ENCODE measurements around the gene OGA. TPM values are rescaled to one million over a fixed set of nuclear protein-coding genes. Genes with fewer than 3 reads are reported as not detected.

The OGA gene
- total and polyA plus RNA-seq, 7 donors = 15.7 to 143 (median 124) TPM

DNA sequence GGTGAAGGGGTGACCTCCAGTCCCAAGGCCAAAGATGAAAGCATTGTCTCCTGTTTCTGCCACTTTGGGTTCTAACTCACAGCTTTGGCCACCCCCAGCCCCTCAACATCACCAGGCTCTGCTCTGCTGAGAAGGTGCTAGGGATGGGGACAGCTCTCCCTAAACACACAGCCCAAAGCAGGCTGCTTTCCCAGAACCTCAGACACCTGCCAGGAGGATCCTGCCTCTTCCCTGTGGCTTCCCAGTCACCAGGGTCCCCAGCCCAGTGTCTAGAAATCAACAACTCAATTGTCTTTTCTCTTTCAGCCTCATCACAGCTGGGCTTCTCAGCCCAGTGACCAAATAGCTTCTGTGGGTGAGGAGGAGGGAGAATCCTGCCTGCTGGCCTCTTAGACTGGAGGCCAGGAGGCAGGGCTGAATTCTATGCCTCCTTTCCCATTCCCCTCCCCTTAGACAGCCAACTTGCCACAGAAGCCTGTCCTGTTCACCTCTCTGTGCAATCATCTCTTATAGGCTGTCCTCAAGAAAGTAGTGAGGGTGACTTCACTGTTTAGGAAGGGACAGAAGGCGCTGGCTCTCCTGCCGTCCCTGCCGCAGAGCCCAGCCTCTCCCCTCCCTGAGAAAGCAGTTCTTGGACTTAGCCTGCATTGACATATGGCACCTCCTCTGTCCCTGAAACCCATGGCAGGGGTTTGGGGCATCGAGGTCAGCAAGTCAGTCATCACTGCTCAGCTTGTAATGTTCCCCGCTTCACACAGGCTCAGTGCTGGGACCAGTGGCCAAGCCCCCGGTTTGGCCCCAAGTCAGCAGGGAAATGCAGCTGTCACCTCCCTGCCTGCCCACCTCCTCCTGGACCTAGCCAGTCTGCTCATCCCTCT lies 46.0 kb downstream of the OGA start:
- Histone ChIP-seq H3K9me3 (no peaks in the 10 kb centered on the region), H3K36me3 (no peaks in the 10 kb centered on the region), H3K27me3 (peaks cover 43 to 98% (median 78%) of the 10 kb centered on the region in 3 donors), H3K4me3 (no peak overlapping the region), H3K27ac (no peak overlapping the region), H3K4me1 (peaks cover 0 to 29% (median 22%) of the 10 kb centered on the region in 4 donors)
- peak; percentile 33 for DNase-seq
- 77% methylated on average over 6 of the region's 6 CpGs for WGBS, 2 donors
- intact Hi-C loops (cut with DNase I) = no loop called here
- TF ChIP-seq, protein P1, sequence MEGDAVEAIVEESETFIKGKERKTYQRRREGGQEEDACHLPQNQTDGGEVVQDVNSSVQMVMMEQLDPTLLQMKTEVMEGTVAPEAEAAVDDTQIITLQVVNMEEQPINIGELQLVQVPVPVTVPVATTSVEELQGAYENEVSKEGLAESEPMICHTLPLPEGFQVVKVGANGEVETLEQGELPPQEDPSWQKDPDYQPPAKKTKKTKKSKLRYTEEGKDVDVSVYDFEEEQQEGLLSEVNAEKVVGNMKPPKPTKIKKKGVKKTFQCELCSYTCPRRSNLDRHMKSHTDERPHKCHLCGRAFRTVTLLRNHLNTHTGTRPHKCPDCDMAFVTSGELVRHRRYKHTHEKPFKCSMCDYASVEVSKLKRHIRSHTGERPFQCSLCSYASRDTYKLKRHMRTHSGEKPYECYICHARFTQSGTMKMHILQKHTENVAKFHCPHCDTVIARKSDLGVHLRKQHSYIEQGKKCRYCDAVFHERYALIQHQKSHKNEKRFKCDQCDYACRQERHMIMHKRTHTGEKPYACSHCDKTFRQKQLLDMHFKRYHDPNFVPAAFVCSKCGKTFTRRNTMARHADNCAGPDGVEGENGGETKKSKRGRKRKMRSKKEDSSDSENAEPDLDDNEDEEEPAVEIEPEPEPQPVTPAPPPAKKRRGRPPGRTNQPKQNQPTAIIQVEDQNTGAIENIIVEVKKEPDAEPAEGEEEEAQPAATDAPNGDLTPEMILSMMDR (IDR thresholded peaks at IDR 0.05) = no peak
- TF ChIP-seq POLR2AphosphoS5 (IDR thresholded peaks at IDR 0.05) = no peak
- no peak for TF ChIP-seq EP300 (IDR thresholded peaks at IDR 0.05)
- TF ChIP-seq POLR2A (IDR thresholded peaks at IDR 0.05) = no peak

DNA sequence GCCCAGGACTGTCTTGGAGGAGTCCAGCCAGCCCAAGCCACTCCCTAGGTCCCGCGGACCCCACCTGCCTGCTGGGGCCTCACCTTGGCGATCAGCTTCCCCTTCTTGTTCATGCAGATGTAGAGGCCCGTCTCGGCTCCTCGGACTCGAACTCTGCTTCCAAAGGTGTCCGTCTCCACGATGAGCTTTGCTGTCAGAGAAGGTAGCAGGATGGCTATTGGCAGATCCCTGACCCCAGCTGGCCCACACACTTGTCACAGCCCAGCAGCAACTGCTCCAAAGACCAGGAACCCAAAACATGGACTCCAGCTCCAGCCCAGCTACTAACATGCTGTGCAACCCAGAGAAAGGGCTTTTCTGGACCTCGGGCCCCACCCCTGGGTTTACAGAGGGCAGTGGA lies 46.9 kb downstream of the OGA start:
- H3K4me3 ChIP-seq = no peak overlapping the region
- H3K4me1 ChIP-seq = peaks cover 0 to 26% (median 21%) of the 10 kb centered on the region in 4 donors
- intact Hi-C loops (cut with DNase I) = no loop called here
- WGBS, 2 donors = 84 to 91% methylated on average over 10 of the region's 10 CpGs
- TF ChIP-seq POLR2AphosphoS5 (IDR thresholded peaks at IDR 0.05) (no peak), POLR2A (IDR thresholded peaks at IDR 0.05) (no peak), EP300 (IDR thresholded peaks at IDR 0.05) (no peak)
- TF ChIP-seq, protein P1 (IDR thresholded peaks at IDR 0.05) = no peak
- DNase-seq = peak; percentile 42
- no peaks in the 10 kb centered on the region for H3K36me3 ChIP-seq
- peaks cover 36 to 89% (median 70%) of the 10 kb centered on the region in 3 donors for H3K27me3 ChIP-seq
- H3K9me3 ChIP-seq = no peaks in the 10 kb centered on the region
- no peak overlapping the region for H3K27ac ChIP-seq

DNA sequence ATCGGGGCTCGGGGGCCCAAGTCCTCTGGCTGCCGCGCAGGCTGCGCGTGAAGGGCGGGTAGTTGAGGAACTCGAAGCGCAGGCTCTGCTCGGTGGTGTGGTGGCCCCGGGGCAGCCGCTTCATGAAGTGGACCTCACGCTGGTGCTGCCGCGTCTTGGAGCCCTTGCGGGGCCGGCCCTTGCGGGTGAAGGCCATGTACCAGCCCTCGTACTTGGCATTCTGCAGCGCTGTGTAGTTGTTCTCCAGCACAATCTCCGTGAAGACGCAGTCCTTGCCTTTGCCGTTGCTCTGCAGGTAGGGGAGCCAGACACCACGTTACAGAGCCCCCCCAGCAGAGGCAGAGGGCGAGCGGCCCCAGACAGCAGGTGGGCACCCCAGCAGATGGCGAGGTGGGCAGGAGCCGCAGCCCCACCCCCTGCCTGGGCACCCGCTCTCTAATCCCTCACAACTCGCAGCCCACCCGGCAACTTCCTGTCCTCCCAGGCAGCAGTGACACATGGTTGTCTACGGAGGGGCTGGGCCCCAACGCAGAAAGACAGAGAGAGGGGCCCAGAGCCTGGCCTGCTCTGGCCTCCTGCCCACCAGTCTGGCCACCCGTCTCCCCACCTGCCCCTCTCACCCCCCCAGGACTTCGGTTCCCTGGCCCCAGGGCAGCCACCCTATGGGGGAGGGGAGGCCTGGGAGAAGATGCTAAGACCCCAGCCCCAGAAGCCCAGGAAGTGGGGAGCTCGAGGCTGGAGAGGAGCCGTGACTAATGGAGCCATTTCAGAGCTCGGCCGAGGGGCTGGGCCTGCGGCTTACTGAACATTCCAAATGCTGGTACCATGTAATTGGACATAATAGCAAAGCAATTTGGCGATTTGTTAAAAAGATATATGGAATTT lies 47.7 kb downstream of the OGA start:
- Histone ChIP-seq H3K9me3 (no peaks in the 10 kb centered on the region), H3K36me3 (no peaks in the 10 kb centered on the region), H3K4me1 (peaks cover 0 to 18% (median 15%) of the 10 kb centered on the region in 4 donors), H3K27ac (no peak overlapping the region), H3K4me3 (no peak overlapping the region), H3K27me3 (peaks cover 30 to 82% (median 62%) of the 10 kb centered on the region in 3 donors)
- intact Hi-C loops (cut with DNase I) = no loop called here
- peak; percentile 46 for DNase-seq
- 81 to 84% methylated on average over 41 of the region's 41 CpGs for WGBS, 2 donors
- TF ChIP-seq, protein P1 (IDR thresholded peaks at IDR 0.05) = no peak
- no peak for TF ChIP-seq POLR2AphosphoS5 (IDR thresholded peaks at IDR 0.05)
- no peak for TF ChIP-seq POLR2A (IDR thresholded peaks at IDR 0.05)
- TF ChIP-seq EP300 (IDR thresholded peaks at IDR 0.05) = no peak

DNA sequence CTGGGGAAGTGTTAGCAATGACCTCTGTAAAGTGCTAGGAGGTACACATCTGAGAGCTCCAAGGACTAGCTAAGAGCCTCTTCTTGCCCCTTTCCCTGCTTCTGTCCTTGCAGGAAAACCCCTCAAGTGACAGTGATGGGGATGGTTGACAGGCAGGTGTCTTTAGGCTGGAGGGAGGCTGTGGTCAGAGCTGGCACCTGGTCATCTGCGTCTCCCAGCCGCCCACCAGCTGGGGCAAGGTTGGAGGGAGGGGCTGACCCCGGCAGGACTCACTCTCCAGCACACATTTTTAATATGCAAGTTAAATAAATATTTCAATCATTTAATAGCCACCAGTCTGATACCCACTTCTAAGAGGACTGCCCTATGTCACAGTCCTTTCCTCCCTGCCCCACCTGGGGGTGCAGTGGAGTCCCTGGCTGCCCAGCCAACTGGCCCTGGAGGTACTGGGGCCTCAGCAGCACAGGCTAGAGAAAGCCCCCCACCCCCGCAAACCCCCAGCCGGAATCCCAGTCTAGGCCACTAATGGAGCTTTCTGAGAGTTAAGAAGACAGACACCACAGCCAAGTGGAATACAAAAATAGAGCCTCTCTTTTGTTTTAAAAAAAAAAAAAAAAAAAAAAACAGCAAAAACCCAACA lies 48.6 kb downstream of the OGA start:
- Histone ChIP-seq H3K4me3 (no peak overlapping the region), H3K27me3 (peaks cover 21 to 73% (median 53%) of the 10 kb centered on the region in 3 donors), H3K27ac (no peak overlapping the region), H3K4me1 (peaks cover 0 to 9% (median 5%) of the 10 kb centered on the region in 4 donors), H3K9me3 (no peaks in the 10 kb centered on the region), H3K36me3 (no peaks in the 10 kb centered on the region)
- intact Hi-C loops (cut with DNase I) = no loop called here
- WGBS, 2 donors = 83 to 87% methylated on average over 5 of the region's 5 CpGs
- TF ChIP-seq POLR2A (IDR thresholded peaks at IDR 0.05) (no peak), POLR2AphosphoS5 (IDR thresholded peaks at IDR 0.05) (no peak), EP300 (IDR thresholded peaks at IDR 0.05) (no peak)
- TF ChIP-seq, protein P1 (IDR thresholded peaks at IDR 0.05) = no peak
- peak; percentile 39 for DNase-seq
